AG08396 (cell line): ENCODE measurements around the gene RABEP1.

Experiments
- DNase-seq: peaks from one replicate; pipeline ENCODE4 v3.0.0; 2012; ENCODE audit warnings: low spot score, mixed read lengths

The RABEP1 gene

DNA sequence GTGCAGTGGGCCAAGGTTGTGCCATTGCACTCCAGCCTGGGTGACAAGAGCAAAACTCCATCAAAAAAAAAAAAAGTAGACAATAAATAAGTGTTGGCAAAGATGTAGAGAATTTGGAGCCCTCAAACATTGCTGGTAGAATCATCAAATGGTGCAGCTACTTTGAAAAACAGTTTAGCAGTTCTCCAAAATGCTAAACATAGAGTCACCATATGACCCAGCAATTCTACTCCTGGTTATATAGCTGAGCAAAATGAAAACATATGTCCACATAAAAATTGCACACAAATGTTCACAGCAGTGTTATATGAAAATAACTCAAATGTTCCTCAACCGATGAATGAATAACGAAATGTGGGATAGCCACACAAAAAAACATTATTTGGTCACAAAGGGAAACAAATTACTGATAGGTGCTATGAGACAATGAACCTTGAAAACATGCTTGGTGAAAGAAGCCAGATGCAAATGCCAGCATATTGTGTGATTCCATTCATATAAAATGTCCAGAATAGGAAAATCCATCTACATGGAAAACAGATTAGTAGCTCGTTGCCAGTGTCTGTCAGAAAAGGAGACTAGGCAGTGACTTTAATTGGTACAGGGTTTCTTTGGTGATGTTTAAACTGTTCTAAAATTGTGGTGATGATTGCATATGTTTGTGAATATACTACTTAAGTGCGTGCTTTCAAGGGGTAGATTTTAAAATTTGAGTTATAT is 12.7 kb upstream of the RABEP1 start:
- DNase-seq: no peak

DNA sequence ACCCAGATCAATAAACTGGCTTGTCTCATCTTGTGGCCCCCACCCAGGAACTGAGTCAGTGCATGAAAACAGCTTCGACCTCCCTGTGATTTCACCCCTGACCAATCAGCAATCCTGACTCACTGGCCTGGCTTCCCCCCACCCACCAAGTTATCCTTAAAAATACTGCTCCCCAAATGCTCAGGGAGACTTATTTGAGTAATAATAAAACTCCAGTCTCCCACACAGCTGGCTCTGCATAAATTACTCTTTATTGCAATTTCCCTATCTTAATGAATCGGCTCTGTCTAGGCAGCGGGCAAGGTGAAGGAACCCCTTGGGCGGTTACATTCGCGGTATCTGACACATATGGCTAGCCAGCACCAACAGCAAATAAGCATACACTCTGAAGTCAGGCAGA is 9.8 kb upstream of the RABEP1 start:
- no peak for DNase-seq

DNA sequence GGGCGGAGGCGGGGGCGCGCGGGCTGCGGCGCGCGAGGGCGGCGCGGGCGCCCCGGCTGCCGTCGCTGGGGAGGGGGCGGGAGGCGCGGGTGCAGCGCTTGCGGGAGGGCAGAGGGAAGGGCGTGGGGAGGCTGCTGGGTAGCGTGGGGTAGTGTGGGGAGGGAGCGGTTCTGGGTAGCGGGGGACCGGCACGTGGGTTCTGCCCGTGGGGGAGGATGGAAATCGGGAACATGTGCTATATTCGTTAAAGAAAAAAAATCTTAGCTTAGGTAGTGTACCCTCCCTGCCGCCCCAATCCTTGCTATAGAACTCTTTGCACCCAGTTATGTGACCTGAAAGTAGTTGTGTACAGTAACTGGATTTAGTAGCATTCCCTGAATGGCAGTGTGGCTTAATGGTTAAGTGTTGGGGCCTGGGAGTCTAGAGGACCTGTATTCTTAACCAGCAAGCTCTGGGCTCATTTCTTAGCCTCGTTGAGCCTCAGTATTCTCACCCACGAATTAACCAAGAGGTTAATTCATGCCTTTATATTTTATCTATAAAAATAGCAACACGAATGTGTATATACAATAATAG is 646 bp downstream of the RABEP1 start:
- DNase-seq: no peak

GRCh38 chr17:5283571-5284315 is 1.7 kb downstream of the RABEP1 start:
- DNase-seq: no peak

DNA sequence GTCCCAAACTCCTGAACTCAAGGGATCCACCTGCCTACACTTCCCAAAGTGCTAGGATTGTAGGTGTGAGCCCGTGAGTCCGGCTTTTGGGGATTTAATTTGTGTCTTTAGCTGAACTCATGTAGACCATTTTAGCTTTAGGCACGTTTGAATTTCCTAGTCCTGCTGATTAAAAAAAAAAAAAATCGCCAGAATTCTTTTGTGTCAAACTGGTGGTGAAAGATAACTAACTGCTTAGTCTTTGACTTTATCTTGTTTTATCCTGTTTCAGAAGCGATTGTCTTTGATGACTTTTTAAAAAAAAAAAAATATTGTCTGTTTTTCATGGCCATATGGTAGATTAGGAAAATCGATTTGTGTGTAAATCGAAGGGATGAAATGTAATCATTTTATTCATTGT is 2.6 kb downstream of the RABEP1 start:
- no peak for DNase-seq

- DNase-seq: no peak
Observed at GRCh38 chr17:5286846-5287245, 4.8 kb downstream of the RABEP1 start.

DNA sequence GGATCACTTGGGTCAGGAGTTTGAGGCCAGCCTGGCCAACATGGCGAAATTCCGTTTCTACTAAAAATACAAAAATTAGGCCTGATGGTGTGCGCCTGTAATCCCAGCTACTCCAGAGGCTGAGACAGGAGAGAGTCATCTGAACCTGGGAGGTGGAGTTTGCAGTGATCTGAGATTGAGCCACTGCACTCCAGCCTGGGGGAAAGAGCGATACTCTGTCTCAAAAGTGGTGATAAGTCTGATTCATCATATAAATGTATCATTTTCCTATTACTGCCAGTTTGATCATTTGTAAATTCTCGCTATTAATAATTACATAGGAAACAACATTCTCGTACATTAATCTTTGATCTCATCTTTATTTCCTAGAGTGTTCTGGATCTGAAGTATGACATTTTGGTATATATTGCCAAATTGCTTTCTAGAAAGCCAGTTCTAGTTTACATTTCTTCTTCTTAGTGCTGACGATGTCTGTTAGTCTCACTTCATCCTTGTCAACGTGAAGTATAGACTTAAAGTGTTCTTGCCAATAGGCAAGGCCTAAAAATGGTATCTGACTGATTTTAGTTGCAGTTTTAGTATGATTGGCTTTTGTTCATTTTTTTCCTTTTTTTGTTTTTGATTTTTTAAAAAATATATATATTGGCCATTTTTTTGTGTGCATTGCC is 9.7 kb downstream of the RABEP1 start:
- DNase-seq: no peak

DNA sequence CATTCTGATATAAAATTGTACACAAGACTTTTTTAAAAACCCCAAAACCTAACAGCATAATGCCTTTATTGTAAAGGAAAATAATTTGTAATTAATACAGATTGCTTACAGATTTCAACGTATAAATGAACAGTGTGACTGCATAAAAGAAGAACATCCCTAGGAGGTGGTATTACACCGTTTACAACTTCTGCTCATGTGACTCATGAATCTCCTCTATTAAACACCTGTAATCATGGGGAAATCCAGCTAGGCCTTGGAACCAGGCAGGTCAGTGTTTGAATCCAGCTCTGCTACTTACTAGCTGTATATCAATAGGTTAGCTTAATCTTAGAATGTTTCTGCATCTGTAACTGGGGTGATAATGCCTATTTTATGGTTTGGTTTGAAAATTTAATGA is 15.2 kb downstream of the RABEP1 start:
- no peak for DNase-seq

GRCh38 chr17:5299383-5299782 is 17.3 kb downstream of the RABEP1 start:
- no peak for DNase-seq

- DNase-seq: no peak
Observed at GRCh38 chr17:5304636-5305035, 22.6 kb downstream of the RABEP1 start.

DNA sequence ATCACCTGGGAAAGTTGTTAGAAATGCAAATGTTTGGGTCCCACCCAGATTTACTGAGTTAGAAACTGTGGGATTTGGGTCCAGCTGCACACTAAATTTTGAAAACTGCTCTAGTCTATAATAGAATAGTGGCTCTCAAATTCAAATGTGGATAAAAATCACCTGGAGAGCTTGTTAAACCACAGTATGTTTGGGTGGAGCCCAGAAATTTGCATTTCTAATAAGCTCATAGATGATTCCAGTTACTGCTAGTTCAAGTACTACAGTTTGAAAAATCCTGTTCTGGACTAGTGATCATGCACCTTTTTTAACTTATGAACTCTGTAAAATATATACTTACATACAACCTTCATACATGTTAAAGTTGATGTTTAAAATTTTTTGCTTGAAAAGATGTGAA is 27.8 kb downstream of the RABEP1 start:
- no peak for DNase-seq

DNA sequence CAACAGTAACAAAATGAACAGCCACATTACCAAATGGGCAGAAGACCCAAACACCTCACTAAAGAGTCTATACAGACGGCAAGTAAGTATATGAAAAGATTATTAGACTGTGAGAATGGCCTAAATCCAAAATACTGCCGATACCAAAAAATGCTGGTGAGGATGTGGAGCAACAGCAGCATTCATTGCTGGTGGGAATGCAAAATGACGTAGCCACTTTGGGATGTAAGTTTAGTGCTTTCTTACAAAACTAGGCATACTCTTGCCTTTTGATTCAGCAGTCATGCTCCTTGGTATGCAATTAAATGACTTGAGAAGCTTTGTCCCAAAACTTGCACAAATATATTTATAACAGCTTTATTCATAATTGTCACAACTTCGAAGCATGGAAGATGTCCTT is 43.8 kb downstream of the RABEP1 start:
- DNase-seq: no peak

DNA sequence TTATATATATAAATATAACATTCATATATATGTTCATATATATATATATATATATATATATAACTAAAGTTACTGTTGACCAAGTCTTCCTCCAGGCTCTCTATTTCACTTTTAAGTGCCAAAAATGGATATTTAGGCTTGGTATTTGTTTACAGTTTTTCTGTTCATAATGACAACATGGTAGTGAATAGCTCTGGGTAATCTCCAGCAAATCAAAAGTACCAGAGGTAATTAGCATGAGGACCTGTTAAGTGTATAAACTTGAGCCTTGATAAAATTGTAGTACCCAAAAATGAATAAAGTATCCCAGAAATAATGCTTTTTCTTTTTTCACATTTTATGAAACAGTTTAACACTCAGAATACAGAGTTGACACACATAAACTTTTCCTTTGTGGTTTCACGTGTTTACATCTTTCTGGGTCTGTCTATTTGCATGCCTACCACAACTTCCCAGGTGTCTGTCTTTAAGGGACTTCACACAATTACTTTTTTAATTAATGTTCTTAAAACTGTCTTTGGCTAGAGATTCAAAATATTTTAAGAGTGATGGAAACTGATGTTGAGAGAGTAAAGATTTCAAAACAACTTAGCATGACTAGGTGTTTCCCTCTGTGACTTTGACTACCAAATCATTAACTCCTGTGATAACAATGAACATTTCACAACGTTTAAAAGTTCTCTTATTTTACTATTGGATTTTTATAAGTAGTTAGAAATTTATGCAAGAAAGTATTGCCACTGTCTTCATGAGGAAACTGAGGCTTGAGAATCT is 47.9 kb downstream of the RABEP1 start:
- DNase-seq: no peak

GRCh38 chr17:5330981-5331380 is 48.9 kb downstream of the RABEP1 start:
- DNase-seq: no peak

DNA sequence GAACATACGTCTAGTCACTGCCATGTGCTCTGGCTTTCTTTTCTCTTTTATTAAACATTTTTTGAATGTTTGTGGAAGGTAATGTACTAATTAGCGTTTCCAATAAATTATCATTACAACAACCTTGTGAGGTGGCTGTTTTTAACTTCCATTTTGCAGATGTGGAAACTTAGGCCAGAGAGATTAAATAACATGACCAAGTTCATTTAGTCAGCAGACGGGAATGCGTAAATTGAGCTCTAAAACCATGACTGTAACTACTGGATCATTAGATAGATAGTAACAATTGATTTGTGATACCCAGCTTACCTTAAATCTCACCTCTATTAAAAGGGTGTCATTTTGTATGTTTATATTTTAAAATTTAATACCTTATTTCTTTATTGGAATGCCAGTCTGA is 49.4 kb downstream of the RABEP1 start:
- no peak for DNase-seq

GRCh38 chr17:5344914-5345313 is 62.8 kb downstream of the RABEP1 start:
- no peak for DNase-seq

GRCh38 chr17:5352681-5353289 is 70.7 kb downstream of the RABEP1 start:
- DNase-seq: no peak

DNA sequence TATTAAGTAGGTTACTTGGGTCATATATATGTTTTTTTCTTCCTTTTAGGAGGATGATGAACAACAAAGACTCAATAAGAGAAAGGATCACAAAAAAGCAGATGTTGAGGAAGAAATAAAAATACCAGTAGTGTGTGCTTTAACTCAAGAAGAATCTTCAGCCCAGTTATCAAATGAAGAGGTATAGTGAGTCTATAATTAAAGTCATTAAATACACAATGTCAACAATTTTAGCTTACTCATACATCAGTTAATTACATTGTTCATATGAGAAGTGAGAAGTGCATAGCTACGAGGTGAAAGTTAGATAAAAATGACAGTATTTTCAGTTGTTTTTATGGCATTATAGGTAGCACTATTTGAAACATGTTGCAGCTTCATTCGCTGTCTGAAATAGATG is 72.2 kb downstream of the RABEP1 start:
- no peak for DNase-seq

DNA sequence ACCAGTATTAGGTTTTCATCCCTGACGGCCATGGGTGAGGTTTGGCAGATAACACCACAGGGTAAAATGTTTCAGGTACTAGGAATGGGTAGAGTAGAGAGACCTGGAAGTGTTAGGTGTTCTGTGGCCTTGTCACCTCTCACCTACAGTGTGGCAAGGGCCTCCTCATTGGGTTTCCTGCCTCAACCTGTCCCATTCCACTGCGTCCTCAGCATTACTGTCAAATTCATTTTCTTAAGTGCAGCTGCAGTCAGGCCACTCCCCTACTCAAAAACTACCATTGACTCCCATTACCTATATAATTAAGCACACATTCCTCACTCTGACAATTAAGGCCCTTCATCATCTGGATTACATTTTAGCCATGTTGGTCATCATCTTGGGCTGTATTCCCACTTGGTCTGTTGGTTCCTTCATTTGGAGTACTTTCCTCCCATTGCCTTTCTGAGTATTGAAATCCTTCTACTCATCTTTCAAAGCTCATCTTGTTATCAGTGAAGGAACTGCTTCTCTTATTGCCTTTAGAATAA is 72.9 kb downstream of the RABEP1 start:
- DNase-seq: no peak

DNA sequence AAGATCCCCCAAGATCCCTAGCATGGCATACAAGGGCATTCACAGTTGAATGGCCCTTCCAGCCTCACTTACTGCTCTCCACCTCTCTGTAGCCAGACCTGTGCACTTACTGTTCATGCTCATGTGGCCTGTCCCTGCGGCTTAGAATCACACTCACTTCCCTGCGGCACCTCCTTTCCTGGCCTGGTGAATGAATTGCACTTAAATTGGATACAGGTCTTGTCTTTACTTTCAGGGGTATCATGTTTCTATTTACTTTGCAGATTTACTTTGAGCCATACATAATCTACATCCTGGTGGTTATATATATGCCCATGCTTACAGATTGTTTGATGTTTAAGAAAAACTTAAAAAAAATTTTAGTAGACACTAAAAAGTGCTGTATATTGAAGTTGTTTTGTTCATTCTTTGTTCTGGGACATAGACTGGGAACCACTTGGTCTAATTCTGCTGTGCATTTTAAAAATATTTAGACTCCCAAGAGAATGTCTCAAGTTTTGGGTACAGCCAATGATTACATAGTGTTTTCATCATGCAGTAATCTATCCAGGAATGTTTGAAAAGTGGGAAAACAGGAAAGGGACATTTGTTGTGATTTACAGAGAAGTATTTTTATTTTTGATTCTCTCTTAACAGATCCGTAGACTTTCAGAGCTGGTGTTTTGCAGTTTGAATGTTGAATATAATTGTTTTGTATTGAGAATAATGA is 73.5 kb downstream of the RABEP1 start:
- no peak for DNase-seq

DNA sequence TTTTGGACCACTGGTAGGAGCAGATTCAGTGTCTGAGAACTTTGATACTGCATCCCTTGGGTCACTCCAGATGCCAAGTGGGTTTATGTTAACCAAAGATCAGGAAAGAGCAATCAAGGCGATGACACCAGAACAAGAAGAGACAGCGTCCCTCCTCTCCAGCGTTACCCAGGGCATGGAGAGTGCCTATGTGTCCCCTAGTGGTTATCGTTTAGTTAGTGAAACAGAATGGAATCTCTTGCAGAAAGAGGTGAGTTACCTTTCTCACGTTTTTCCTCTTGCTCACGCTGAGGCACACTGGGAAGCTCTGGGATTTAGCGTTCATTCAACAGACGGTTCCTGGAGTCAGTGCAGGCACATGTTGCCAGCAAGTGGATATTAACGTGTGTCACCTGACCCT is 79.3 kb downstream of the RABEP1 start:
- DNase-seq: no peak
